Stimulated activated CD8-positive, alpha-beta memory T cell treated with anti-CD3 and anti-CD28 coated beads, Interleukin-15, amount 100 ng/mL, for 4 hours (primary cell): ENCODE measurements around the gene TPO.
"Not testable (repeated sequence)": the region's sequence is repeated elsewhere in the genome, so short reads cannot be mapped to it uniquely, and the experiment has no call there.

Source experiments
- DNase-seq, 2 donors: peaks; one replicate each; pipeline ENCODE4 v3.0.0-alpha.2; 2020; ENCODE audit warnings: low read depth in 2 of 2

TPO gene

DNA sequence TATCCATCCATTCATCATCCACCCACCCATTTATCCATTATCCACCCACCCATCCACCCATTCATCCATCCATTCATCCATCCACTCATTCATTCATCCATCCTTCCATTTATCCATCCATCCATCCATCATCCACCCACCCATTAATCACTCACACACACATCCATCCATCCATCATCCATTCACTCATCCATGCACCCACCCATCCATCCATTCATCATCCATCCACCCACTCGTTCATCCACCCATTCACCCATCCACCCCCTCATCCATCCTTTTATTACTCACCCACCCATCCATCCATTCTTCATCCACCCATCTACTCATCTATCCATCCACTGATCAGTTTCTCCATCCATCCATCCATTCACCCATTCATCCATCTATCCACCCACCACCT is 8.1 kb upstream of the TPO start:
- no peak for DNase-seq

DNA sequence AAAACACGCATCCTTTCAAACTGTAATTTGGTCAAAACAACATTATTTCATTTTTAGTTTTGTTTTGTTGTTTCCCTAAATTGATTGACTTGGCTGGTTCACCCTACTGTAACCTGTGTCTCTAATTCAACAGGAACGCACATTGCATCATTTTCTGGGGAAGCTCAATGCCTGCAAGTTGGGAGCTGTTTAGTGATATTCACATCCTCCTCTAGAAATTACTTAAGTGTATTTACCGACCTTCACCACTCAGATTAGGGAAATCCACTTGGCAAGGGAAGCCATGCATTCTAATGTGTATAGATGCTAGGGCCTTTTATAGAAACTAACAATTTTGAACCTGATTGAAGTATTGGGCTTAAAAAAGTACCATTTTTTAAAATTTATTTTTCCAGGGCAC is 7.3 kb upstream of the TPO start:
- DNase-seq: no peak

GRCh38 chr2:1406434-1406833 is 6.8 kb upstream of the TPO start:
- no peak for DNase-seq

GRCh38 chr2:1407950-1408675 is 5.2 kb upstream of the TPO start:
- DNase-seq: no peak

DNA sequence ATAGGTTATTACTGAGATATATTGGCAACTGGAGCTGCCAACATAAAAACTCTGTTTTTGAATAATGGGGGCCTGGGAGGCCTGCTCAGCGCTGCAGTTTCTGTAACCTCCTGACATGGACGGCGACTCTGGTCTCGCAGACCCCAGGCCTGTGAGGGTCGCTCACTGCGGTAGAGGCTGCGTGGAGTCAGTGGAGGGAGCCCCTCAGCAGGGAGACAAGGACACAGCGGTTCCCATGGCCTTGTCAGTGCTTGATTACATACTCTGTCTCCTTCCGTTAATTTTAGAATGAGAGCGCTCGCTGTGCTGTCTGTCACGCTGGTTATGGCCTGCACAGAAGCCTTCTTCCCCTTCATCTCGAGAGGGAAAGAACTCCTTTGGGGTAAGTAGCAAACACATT is 858 bp downstream of the TPO start:
- DNase-seq: no peak

DNA sequence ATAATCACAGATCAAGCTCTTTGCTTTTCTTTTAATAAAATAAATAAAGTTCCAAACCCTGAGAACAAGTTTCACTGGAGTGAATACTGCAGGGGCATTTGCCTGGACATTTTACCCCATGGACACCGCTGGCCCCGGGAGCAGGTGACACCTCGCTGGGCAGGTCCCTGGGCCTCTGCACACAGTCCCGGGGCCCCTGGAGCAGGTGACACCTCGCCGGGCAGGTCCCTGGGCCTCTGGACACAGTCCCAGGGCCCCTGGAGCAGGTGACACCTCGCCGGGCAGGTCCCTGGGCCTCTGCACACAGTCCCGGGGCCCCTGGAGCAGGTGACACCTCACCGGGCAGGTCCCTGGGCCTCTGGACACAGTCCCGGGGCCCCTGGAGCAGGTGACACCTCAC is 1.6 kb downstream of the TPO start:
- DNase-seq: not testable (repeated sequence)

DNA sequence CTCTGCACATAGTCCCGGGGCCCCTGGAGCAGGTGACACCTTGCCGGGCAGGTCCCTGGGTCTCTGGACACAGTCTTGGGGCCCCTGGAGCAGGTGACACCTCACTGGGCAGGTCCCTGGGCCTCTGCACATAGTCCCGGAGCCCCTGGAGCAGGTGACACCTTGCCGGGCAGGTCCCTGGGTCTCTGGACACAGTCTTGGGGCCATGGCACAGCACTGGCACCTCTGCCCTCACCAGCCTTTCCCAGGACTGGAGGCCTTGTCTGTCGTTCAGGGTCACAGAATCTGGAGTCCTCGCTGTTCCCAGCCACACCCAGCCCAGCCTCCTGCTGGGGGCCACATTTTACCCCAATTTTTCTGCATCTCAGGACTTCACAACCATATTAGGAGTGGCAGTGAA is 2.2 kb downstream of the TPO start:
- no peak for DNase-seq

GRCh38 chr2:1418566-1418965 is 5.3 kb downstream of the TPO start:
- no peak for DNase-seq

DNA sequence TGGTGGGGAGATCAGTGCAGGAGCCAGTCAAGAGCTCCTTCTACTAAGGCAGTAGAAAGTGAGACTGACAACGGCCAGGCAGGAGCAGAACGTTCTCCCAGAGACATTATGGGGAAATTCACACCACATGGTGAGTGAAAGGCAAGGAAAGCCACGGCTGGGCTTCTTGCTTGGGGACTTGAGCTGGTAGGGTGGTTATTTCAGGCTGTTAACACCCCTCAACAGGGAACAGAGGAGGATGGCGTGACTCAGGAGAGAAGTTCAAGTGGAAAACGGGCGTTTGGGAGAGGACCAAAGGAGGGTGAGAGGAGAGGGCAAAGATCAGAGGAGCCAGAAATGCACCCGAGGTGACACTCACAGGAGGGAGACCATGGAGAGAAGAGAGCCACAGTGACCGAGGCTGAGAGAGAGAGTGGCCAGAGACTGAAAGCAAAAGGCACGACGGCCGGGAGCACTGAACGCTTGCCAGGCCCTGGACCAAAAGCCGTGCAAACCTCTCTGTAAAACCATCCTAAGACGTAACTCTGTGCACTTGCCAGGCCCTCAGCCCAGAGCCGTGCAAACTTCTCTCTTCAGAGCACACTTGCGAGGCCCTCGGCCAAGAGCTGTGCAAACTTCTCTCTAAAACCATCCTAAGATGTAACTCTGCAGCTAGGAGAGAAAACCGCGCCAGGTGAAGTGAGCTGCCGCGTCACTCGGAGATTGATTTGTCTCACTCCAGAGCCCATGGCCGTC is 7.7 kb downstream of the TPO start:
- no peak for DNase-seq

DNA sequence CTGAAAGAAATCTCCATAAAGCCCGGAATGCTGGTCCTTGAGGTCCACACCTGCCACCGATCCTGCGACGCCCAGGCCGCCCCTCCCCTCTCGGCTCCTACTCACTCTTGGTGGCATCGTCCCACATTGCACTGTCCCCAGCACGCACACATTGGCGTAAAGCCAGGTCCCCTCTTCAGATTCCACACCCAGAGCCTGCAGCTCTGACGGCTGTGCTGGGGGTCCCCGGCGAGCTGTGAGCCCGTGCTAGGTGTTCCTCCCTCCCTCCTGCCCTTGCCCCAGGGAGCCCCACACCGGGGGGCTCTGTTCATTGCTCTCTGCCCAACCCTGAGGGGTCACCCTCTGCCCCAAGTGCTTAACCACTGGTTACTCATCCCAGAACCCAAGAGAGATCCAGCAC is 8.5 kb downstream of the TPO start:
- DNase-seq: no peak

- DNase-seq: no peak
Observed at GRCh38 chr2:1422131-1422530, 8.9 kb downstream of the TPO start.

GRCh38 chr2:1422716-1423285 is 9.5 kb downstream of the TPO start:
- no peak for DNase-seq

DNA sequence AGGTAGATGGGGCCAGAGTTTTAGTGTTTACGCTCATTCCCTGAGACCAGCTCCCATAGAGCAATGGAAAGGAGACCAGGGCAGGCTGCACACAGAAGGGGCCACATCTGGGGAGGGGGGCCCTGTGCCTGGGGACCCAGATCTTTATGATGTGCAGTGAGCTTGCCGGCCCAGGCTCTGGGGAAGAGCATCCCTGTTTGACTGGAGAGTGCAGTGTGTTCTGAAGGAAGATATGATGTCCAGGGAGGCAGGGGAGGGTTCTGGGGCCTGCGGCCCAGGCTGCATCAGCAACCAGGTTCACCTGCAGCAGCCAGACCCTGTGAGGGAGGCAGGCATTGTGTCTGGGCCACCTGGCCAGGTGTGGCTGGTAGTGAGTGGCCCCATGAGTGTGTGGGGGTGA is 13.8 kb downstream of the TPO start:
- no peak for DNase-seq

- no peak for DNase-seq
Observed at GRCh38 chr2:1429895-1430294, 16.6 kb downstream of the TPO start.

- DNase-seq: no peak
Observed at GRCh38 chr2:1430491-1430890, 17.2 kb downstream of the TPO start.

- DNase-seq: no peak
Observed at GRCh38 chr2:1431886-1432400, 18.7 kb downstream of the TPO start.

DNA sequence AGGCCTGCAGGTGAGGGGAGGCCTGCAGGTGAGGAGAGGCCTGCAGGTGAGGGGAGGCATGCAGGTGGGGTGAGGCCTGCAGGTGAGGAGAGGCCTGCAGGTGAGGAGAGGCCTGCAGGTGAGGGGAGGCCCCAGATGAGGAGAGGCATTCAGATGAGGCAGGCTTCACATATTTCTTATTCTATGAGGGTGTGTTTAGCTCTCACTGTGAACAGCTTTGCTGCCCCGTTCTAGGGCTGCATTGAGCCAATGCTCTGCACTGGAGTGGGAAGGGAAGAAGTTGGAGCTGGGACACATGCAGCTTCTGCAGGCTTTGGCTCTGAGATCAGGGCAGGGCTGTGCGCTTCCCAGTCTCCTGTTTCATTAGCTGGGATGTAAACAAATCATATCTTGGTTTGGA is 19.5 kb downstream of the TPO start:
- no peak for DNase-seq

DNA sequence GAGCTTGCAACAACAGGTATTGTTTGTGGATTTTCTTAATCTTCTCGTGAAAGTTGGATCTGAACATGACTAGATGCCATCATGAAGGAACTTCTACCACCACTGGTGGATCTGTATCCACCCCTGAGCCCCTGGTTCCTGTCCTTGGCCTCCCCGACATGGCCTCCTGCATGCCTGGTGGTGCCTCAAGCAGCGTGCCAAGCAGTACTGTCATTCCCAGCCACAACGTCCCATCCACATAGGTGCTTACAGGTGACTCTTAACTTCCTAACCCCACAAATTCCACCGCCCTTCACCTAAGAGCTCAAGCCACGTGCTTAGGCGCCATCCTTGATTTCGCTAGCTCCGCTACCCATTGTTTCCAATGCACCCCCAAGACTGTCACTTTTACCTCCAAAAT is 23.1 kb downstream of the TPO start:
- DNase-seq: no peak

- DNase-seq: no peak
Observed at GRCh38 chr2:1437101-1437500, 23.8 kb downstream of the TPO start.

GRCh38 chr2:1437537-1437936 is 24.3 kb downstream of the TPO start:
- no peak for DNase-seq

GRCh38 chr2:1438972-1439371 is 25.7 kb downstream of the TPO start:
- DNase-seq: no peak

GRCh38 chr2:1440581-1440980 is 27.3 kb downstream of the TPO start:
- DNase-seq: no peak

DNA sequence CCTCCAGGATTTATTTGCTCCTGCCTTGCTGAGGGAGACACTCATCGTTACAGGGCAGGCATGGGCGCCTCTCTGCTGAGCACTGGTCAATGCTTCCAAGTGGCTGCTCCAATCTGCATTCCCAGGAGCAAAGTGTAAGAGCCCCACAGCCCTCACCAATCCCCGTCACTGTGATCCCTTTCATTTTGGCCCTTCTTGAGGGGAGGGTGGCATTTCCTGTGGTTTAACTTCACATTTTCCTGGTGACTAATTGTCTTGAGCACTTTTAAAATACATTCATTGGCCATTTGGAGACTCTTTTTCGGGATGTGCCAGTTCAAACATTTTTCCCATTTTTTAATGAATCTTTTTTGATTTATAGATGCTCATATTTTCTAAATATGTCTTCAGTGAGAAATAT is 33.0 kb downstream of the TPO start:
- DNase-seq: no peak
